NCI-H1417 treated with DMSO at 0.1 percent for 48 hours (cell line): Measurements from ENCODE around the gene PCBP2.
"Not testable (repeated sequence)": the region's sequence is repeated elsewhere in the genome, so short reads cannot be mapped to it uniquely, and the experiment has no call there.

Experiments used
- DNase-seq: peaks from one replicate; lab custom pipeline; 2025; lab: John Stamatoyannopoulos, UW

PCBP2 gene

DNA sequence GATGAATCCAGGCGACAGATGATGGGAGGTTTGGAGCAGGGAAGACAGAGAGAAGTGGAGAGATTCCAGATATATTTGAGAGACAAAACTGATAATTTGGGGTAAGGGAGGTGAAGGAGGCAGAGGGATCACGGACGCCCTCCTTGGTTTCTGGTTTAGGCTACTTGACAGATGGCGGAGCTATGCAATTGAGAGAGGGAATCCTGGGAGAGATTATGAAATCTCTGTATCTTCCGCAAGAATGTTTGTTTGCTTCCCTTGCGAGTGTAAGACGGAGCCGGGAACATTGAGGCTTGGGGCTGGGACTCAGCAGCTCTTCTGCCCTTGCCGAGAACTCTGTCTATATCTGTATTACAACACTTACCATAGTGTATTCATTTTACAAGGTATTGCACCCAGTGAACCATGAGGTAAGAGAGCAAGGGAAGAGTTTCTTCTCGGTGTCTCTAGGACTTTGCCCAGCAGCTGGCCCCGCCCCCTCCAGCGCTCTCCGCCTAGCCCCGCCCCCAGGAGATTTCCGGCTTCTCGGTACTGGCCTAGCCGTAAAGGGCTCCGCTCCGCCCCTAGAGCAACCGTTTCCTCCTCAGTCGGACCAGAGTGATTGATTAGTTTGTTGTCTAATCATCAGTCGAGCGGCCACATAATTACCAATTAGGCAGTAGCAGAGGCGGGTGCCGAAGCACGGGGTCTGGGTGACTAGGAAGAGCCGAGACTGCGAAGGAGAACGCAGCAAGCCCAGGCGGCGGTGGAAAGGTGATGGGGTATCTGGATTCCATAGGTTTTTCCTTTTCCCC lies 10.7 kb upstream of the PCBP2 start, which contains the start of gene PRR13:
TSS of gene PRR13 (plus strand) at position 695 of the 794 bp plus-strand sequence. CDS start 981 bp downstream, outside the sequence.
- peak; percentile 99 for DNase-seq

DNA sequence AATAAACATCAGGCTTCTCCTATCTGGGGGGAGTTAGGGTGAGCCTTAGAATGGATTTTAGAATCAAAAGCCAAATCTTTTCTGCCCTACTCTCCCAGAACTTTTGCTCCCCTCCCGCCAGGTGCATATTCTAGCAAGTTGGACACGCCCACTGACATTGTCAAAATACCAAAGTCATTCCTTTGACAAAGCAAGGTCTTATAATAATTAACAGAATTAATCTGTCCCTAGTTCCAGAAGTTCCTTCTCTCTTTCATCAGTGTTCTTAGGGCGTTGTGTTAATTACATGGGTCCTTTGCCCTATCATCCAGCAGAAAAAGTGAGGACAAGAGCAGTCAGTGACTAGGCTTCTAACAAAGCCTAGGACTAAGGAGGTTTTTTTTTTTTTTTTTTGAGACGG lies 7.9 kb upstream of the PCBP2 start:
- DNase-seq: no peak

DNA sequence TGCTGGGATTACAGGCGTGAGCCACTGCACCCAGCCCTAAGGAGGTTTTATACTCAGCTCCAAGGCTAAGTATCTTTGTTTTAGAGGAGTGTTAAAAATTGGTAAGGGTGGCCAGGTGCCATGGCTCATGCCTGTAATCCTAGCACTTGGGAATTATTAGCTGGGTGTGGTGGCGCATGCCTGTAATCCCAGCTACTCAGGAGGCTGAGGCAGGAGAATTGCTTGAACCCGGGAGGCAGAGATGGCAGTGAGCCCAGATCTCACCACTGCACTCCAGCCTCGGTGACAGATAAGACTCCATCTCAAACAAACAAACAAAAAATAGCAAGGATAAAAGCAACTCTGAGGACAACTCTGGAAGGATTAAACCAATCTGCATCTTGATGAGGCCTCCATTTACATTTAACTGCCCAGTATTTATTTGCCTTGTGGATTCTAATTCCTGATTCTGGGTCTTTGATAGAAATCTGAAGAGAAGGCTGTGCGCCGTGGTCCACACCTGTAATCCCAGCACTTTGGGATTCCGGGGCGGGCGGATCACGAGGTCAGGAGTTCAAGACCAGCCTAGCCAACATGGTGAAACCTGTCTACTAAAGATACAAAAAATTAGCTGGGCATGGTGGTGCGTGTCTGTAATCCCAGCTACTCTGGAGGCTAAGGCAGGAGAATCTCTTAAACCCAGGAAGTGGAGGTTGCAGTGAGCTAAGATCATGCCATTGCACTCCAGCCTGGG lies 7.1 kb upstream of the PCBP2 start:
- not testable (repeated sequence) for DNase-seq

DNA sequence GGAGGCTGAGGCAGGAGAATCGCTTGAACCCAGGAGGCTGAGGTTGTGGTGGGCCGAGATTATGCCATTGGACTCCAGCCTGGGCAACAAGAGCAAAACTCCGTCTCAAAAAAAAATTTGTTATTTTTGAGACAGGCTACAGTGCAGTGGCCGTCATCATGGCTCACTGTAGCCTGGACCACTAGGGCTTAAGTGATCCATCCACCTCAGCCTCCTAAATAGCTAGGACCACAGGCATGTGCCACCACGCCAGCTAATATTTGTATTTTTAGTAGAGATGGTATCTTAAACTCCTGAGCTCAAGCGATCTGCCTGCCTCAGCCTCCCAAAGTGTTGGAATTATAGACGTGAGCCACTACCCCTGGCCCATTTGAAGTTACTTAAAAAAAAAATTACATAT lies 966 bp upstream of the PCBP2 start:
- DNase-seq: no peak

DNA sequence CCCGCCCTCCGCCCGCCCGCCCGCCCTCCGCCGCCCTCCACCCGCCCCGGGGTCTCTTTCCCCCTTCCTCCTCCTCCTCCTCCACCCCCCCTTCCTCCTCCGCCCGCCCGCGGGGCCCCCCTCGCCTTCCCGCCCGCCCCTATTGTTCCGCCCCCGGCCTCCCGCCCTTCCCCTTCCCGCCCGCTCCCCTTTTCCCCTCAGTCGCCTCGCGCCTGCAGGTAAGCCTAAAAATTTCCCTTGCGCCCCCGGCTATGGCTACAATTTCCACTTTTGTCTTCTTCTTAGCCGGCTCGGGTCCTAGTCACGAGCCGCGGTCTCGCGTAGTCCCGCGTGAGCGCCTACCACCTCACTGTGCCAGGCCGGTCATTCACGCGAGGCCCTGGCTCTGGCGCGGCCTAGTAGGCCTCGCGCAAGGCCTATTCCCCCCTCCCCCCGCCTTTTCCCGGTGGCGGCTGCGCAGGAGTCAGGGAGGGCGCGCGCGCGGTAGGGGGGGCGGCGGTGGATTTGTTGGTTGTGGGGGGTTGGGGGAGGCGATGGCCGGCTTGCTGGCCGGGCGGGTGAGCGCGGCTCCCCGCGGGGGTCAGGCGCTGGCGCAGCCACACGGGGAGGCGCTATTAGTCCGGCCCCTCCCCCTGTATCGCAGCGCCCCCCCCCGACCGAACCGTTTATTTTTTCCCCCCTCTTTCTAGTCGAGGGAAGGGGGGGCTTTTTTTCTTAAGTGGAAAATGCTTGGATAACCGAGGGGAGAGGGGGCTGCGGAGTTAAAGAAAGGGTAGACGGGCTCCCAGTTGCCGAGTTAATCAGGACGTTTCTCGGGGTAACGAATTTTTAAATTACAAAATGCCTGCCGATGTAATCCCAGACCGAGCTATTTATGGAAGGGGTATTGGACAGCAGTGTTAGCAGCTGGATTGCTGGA lies 516 bp downstream of the PCBP2 start:
- peak; percentile 89 for DNase-seq

DNA sequence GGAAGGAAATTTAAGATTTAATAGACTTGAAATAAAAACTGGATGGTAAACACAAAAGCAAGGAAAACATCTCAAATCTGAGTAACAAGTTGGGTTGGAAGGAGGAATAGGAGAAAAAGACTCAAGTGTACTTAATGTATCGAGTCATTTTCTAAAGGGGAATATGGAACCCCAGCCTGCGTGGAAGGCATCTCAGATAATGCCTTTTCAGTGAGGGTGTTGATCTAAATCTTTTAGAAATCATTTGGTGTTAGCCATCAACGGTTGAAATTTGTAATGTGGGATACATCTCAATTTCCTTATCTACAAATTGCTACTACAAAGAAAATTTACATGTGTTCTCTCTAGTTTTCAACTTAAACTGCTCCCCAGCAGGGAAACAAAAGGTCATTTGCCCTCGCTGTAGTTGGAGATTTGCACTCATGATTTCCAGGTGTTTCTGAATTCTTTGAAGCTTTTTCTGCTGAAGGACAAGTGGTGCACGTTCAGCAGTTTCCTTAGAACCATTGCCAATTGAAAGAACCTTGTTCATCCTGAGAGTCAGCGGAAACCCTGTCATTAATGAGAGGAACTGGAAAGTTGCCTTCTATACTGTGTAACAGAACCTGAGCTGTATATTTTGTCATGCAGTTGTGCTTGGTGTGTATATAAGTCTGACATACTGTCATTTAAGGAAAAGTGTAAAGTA lies 2.2 kb downstream of the PCBP2 start:
- no peak for DNase-seq

DNA sequence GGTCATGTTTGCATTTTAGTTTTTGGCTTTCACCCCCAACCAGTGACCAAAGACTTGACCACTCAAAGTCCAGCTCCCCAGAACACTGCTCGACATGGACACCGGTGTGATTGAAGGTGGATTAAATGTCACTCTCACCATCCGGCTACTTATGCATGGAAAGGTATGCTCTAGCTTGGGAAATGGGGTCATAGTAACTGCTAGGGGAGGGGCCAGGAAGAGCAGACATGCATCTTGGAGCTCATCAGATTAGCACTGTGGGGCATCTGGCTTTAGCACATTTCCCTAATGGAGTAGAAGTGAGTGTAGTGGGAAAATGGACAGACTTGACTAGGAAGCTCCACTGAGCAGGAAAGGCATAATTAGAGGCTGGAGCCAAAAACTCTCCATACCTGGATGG lies 2.8 kb downstream of the PCBP2 start:
- no peak for DNase-seq

DNA sequence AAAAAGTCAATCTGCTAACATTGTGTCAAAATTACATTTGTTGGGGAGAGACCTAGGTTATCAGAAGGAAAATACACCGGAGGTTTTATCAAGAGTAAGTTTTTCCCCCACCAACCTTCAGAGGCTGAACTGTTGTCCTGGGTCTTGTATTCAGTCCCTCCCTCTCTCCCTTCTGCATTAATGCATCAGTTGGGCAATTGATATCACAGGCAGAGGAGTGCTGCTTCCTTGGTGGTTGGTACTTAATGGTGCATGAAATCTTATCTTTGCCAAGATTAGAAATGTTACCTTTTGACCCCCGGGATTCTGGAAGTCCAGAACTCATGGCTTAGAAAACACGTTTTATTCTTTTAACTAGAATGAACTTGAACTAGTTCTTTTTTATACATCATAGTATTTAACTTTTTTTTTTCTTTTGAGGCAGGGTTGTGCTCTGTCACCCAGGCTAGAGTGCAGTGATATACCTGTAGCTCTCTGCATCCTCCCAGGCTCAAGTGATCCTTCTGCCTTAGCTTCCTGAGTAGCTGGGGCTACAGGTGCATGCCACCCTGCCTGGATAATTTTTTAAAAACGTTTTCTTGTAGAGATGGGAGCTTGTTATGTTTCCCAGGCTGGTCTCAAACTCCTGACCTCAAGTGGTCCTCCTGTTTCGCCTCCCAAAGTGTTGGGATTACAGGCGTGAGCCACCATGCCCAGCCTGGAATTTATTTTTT lies 4.9 kb downstream of the PCBP2 start:
- DNase-seq: no peak

DNA sequence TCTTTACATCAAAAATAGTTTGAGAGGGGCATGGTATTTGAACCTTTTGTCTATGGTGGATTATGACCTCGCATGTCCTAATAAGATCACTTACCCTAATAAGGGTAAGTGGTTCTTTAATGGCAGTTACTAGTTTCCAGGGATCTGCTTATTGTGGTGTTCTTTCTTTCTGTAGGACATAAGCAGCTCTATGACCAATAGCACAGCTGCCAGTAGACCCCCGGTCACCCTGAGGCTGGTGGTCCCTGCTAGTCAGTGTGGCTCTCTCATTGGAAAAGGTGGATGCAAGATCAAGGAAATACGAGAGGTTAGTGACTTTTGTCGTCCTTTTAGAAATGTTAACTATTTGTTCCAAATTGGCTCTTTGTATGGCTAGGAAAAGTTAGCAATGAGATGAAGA lies 7.2 kb downstream of the PCBP2 start:
- DNase-seq: no peak

DNA sequence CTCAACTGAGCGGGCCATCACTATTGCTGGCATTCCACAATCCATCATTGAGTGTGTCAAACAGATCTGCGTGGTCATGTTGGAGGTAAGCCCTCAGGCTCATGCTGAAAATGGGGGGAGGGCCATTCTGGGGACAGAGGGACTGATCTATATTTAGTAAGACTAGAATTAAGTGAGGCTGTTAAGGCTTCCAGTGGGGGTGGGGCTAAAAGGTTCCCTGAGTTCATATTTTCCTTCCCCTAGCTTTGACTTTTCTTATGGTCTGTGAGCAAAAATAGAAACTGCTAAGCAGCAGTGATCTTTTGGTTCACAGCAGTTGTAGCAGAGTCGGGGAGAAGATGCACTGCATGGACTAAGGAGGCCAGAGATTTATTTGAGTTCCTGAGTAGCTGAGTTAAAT lies 9.2 kb downstream of the PCBP2 start:
- no peak for DNase-seq

DNA sequence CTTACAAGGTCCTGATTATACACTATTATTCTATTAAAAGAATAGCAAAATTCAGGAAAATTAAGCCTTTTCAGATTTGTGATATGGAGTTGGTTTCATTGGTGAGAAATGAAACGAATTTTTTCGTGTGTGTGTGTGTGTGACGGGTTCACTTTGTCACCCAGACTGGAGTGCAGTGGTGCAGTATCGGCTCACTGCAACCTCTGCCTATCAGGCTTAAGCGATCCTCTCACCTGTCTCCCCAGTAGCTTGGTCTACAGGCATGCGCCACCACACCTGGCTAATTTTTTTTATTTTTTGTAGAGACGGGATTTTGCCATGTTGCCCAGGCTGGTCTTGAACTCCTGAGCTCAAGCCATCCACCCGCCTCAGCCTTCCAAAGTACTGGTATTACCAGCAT lies 9.7 kb downstream of the PCBP2 start:
- DNase-seq: no peak

DNA sequence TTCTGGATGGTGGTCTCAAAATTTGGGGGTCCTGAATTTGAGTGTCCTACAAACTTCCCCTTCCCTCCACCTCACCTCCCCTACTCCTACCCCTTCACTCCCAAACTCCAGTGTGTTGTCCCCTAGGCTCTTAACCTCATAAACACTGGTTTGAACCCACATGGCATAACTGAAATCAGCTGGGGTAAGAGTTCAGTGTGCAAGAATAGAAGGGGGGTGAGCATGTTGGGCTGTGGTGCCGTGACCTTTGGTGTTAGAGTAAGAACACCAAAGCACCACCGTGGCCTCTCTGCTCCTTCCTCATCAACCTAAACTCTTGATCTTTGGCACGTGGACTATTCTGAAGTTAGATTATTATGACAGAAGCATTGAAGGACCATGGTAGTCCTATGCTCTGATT lies 11.0 kb downstream of the PCBP2 start:
- no peak for DNase-seq

DNA sequence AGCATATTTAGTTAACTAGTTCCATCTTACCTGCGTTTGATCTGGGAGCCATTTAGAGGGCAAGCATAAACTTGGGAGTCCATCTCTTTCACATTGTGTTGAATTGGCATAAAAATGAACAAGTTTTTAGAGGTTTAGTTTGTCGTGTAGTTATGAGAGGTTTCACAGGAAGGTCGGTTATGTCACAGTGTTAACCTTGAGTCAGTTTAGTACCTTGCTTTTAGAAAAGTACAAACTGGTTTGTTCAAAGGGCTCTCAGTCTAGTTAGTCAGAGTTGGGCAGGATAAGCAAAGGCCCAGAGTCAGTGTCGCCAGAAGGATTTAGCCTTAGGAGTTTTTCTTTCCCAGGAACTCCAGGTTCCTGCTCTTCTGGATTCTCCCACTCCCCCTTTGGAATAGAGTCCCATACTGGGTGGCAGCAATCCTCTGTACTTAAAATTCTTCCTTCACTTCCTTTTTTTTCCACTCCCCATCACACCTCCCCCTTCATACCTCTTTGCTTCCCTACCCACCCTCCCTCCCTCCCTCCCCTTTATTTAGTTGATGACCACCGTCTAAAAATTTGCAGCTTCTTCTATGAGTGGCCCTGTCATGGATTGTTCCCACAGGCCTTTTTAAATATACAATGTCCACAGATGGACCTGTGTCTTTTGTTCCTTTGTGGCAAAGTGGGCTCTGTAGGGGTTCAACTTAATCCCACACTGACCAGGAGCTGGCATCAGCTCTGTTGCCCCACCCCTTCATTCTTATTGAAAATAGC lies 12.1 kb downstream of the PCBP2 start:
- DNase-seq: no peak

DNA sequence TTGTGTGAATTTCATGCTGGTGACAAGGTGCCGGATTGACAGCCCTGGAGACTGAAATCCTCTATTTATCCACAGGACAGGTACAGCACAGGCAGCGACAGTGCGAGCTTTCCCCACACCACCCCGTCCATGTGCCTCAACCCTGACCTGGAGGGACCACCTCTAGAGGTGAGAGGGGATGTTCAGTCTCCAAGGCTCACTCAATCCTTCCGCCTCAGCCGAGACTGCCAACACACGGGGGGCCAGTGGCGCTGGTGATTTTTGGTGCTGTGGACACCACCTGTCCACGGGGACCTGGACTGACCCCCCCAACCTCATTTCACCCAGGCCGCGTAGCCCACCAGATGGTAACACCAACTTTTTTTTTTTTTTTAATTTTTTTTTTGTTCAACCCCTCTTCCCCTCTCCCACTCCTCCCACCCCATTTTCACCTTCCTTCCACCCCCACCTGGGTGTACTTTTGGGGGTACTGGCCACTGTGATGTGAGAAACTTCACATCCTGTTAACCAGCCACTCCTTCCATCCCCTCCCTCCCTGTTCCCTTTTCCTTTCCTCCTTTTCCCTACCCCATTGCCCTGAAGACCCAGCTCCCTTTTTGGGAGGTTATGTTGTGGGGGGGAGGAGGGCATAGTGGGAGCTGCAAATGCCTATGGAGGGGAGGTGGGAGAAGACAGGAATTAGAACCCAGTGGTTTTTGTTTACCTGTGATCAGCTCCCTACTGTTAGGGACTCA lies 12.9 kb downstream of the PCBP2 start:
- no peak for DNase-seq

DNA sequence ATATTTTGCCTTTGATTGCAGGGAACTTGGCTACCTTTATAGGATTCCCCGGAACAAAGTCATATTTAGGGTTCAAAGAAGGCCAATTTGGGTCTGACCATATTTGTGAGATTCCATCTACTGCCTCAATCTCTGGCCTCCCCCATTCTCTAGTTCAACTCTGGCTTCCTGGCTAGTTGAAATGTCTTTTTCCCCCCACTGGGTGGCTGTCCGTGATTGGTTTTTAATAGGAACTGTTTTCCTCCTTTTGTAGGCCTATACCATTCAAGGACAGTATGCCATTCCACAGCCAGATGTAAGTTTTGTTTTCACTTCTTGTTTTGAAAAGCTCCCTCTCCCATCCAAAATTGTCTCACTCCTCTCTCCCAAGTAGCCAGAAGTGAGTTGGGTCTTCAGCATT lies 13.8 kb downstream of the PCBP2 start:
- no peak for DNase-seq

DNA sequence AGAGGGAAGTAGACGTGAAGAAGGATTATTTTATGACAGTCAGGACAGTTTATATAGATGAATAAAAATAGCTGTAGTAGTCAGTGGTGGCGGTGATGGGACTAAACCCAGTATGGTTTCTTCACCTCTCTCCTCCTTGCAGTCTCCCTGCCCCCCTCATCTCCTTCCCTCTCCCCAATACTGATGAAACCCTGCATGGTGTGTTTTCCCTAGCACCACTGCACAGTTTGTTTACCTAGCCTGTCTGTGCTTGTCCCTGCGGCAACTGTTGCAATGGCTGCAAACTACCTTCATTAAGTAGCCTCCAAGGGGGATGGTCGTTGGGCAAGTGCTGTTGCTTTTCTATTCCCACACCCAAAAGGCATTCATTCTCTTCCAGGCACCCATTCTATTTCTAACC lies 14.7 kb downstream of the PCBP2 start:
- no peak for DNase-seq

DNA sequence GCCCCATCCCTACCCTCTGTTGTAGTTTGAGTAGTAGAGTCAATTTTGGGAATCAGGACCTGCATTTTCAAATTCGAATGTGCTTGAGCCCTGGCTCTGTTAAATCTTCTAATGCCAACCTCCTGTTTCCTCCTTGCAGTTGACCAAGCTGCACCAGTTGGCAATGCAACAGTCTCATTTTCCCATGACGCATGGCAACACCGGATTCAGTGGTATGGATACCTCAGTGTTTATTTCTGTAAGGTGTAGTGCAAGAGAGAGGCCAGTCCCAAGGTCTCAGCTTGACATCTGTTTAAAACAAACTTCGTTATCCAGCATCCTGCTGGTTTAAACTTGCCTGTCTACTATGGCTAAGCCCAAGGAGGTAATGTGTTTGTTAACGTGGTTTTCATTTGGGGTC lies 15.2 kb downstream of the PCBP2 start:
- no peak for DNase-seq

DNA sequence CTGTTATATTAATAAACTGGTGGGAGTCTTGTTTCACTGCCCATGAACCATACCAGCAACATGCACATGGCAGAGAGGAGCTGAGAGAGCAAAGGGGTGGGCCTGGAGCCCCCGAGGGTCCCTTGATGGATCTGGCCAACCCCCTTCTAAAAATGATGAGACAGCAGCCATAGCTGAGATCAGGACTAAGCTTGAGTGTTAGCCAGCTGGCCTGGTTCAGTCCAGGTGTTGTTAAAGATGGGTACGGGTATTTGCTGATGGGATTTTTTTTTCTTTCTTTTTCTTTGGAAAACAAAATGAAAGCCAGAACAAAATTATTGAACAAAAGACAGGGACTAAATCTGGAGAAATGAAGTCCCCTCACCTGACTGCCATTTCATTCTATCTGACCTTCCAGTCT lies 16.0 kb downstream of the PCBP2 start:
- DNase-seq: no peak

DNA sequence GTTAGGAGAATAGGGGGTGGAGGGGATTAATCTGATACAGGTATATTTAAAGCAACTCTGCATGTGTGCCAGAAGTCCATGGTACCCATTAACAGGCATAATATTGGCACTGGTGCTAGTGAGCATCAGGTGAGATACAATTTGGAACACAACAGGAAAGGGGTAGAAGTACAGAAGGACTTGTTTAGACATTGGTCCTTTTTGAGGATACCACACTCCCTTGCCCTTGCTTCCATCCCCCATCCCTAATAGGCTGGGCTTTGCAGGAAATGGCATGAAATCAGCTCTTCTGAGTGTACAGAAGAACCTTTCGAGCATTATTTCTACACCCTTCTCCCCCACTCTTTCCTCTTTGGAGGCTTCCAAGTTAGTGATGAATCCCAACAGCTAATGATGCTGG lies 16.4 kb downstream of the PCBP2 start:
- DNase-seq: no peak
